CD4-positive, alpha-beta T cell treated with Interleukin-17A for 4 hours (primary cell): Measurements from ENCODE around the gene JKAMP.

Source experiments
- DNase-seq: peaks from one replicate; pipeline ENCODE4 v3.0.0-alpha.2; 2020; ENCODE audit warnings: mixed read lengths

Gene JKAMP

DNA sequence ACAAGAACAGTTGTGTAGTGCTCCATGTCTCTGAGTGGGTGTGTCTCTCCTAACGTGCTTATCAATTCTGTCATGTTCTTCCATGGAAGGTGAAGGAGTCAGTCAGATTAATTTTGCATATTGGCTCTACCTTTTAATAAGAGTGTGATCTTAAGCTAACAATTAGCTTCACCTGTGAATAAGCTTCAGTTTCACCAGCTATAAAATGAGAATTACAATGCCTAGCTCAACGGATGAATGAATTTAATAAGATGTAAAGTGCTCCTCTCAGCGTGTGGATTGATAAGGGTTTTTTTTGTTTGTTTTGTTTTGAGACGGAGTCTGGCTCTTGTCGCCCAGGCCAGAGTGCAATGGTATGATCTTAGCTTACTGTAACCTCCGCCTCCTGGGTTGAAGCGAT lies 59.6 kb downstream of the JKAMP start:
- DNase-seq, result no peak

DNA sequence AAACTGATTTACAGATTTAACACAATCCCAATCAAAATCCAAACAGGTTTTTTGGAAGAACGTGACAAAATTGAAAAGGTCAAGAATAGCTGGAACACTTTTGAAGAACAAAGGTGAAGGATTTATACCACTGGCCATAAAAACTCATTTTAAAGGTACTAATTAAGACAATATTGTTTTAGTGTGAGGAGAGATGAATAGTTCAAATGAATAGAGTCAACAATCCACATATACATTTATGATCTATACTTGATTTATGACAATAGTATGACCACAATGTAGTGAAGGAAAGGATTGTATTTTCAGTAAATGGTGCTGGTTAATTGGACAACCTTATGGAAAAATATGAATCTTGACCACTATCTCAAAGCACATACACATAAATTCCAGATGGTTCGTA lies 63.0 kb downstream of the JKAMP start:
- no peak for DNase-seq
